Endothelial cell of umbilical vein (primary cell): ENCODE measurements around the gene LINC01488. TPM values are rescaled to one million over a fixed set of nuclear protein-coding genes. Genes with fewer than 3 reads are reported as not detected.

ENCODE experiments used
- BruUV-seq: library from RNA; stranded (reverse); fragments of 400-500 nt; replicated peaks from 2 replicates; lab custom pipeline; 2021; lab: Mats Ljungman, UMichigan
- CTCF ChIA-PET: fragments of 300-600, 350-600 bp; sonication (Branson Sonifier 250); formaldehyde crosslinking; loops from one replicate; lab custom pipeline; 2021; ENCODE audit warnings: antibody characterized with exemption, inconsistent platforms; lab: Charles Lee
- POLR2A ChIA-PET: fragments of 300-600, 350-600 bp; sonication (Branson Sonifier 250); formaldehyde crosslinking; loops from one replicate; lab custom pipeline; 2021; ENCODE audit warnings: antibody characterized with exemption, inconsistent platforms; lab: Charles Lee
- DNase-seq: peaks from one replicate; pipeline ENCODE4 v3.0.0-alpha.2; 2011; ENCODE audit warnings: low read depth, low spot score
- FAIRE-seq: peaks from 2 replicates; lab custom pipeline; 2011; peaks lifted over from hg19 to GRCh38; lab: Jason Lieb, UNC
- H2AFZ ChIP-seq: 2 replicates; pipeline ENCODE4 v1.6.0; 2012; ENCODE audit warnings: low read depth, low read length, control low read depth, inconsistent platforms
- H3K27ac ChIP-seq: 2 replicates; pipeline ENCODE4 v1.5.1; 2011; ENCODE audit warnings: low read depth, mild to moderate bottlenecking, control low read depth, low read length, moderate library complexity; ENCODE audit not compliant: insufficient read depth
- H3K27me3 ChIP-seq, 2 experiments: 2 replicates each; pipeline versions ENCODE4 v1.6.0 to v1.6.1; 2011; ENCODE audit warnings: low read length in 2 of 2, mixed read lengths in 1 of 2; ENCODE audit not compliant: control insufficient read depth in 2 of 2, insufficient read depth in 2 of 2
- H3K36me3 ChIP-seq, 2 experiments: 2 replicates in 1 of 2; 3 replicates in 1 of 2; pipeline ENCODE4 v1.5.1; 2011; ENCODE audit warnings: low read length in 2 of 2, mild to moderate bottlenecking in 1 of 2, moderate library complexity in 1 of 2; ENCODE audit not compliant: control insufficient read depth in 2 of 2, insufficient read depth in 2 of 2; ENCODE audit errors: extremely low read depth in 1 of 2
- H3K4me1 ChIP-seq: 3 replicates; pipeline ENCODE4 v1.5.1; 2011; ENCODE audit warnings: mild to moderate bottlenecking, low read length; ENCODE audit not compliant: control insufficient read depth, insufficient read depth; ENCODE audit errors: extremely low read depth
- H3K4me2 ChIP-seq: 2 replicates; pipeline ENCODE4 v1.6.1; 2011; ENCODE audit warnings: low read length, control low read depth, mixed read lengths; ENCODE audit not compliant: insufficient read depth
- H3K4me3 ChIP-seq, 3 experiments: fragments of 200-600 bp in 1 of 3; sonication (generic), shearing (Covaris generic) in 1 of 3; replicated peaks in 1 of 3; 2 replicates each; pipeline ENCODE4 v1.5.1; 2011 to 2016; ENCODE audit warnings: control low read depth in 3 of 3, low read length in 3 of 3, mild to moderate bottlenecking in 2 of 3, inconsistent platforms in 1 of 3, low read depth in 1 of 3, moderate library complexity in 1 of 3; ENCODE audit not compliant: insufficient read depth in 1 of 3
- H3K79me2 ChIP-seq: 2 replicates; pipeline ENCODE4 v1.6.0; 2012; ENCODE audit warnings: low read length, inconsistent platforms; ENCODE audit not compliant: control insufficient read depth, insufficient read depth
- H3K9ac ChIP-seq: replicated peaks from 2 replicates; pipeline ENCODE3; 2011; ENCODE audit warnings: low read length, control low read depth; ENCODE audit not compliant: insufficient read depth; ENCODE audit errors: extremely low read depth
- H3K9me1 ChIP-seq: replicated peaks from 3 replicates; pipeline ENCODE4 v1.6.0; 2011; ENCODE audit warnings: mild to moderate bottlenecking, low read length; ENCODE audit not compliant: control insufficient read depth, insufficient read depth; ENCODE audit errors: extremely low read depth
- H3K9me3 ChIP-seq: replicated peaks from 2 replicates; pipeline ENCODE4 v1.5.1; 2012; ENCODE audit warnings: low read length, inconsistent platforms; ENCODE audit not compliant: control insufficient read depth, insufficient read depth
- H4K20me1 ChIP-seq: replicated peaks from 2 replicates; pipeline ENCODE3; 2011; ENCODE audit warnings: mild to moderate bottlenecking, low read length; ENCODE audit not compliant: control insufficient read depth, insufficient read depth; ENCODE audit errors: extremely low read depth
- EZH2 ChIP-seq: IDR thresholded peaks from 2 replicates; pipeline ENCODE4 v1.6.1; 2012; ENCODE audit warnings: borderline replicate concordance, low read depth, mild to moderate bottlenecking, moderate library complexity, low read length, inconsistent platforms; ENCODE audit not compliant: severe bottlenecking
- FOS ChIP-seq: IDR thresholded peaks from 2 replicates; pipeline ENCODE4 v1.6.1; 2011; ENCODE audit warnings: mild to moderate bottlenecking, low read length, moderate library complexity, borderline replicate concordance; ENCODE audit not compliant: insufficient read depth
- GATA2 ChIP-seq: IDR thresholded peaks from 2 replicates; pipeline ENCODE4 v1.7.0; 2011; ENCODE audit warnings: low read depth, mild to moderate bottlenecking, moderate library complexity, mixed read lengths, low read length; ENCODE audit not compliant: insufficient read length, insufficient read depth
- JUN ChIP-seq: IDR thresholded peaks from 2 replicates; pipeline ENCODE4 v1.6.1; 2011; ENCODE audit warnings: borderline replicate concordance, low read depth; ENCODE audit not compliant: insufficient read length, insufficient read depth
- MYC ChIP-seq: IDR thresholded peaks from one replicate; pipeline ENCODE4 v1.6.1; 2011; ENCODE audit warnings: mild to moderate bottlenecking, low read depth, low read length
- POLR2A ChIP-seq: IDR thresholded peaks from 2 replicates; pipeline ENCODE4 v1.6.1; 2012; ENCODE audit warnings: low read depth, mild to moderate bottlenecking, control low read depth, low read length
- POLR2AphosphoS5 ChIP-seq: IDR thresholded peaks from 2 replicates; pipeline ENCODE4 v1.6.1; 2012; ENCODE audit warnings: low read depth, mild to moderate bottlenecking, control low read depth, low read length, moderate library complexity; ENCODE audit not compliant: insufficient read depth
- dilution Hi-C: fragments of 300-500 bp; cut with MboI; formaldehyde crosslinking; loops from one replicate; pipeline ENCODE4 v1.15.0; 2019; ENCODE audit warnings: low sequenced_read_pairs; ENCODE audit not compliant: extremely low pct_ligation_motif_present
- intact Hi-C: fragments of 100-400 bp; cut with micrococcal nuclease; formaldehyde crosslinking; loops from one replicate; pipeline ENCODE4 v1.10.0; 2022
- polyA plus RNA-seq, 4 experiments: library from polyadenylated mRNA; depleted of rRNA in 3 of 4; stranded (reverse) in 3 of 4; unstranded in 1 of 4; fragments of >200 nt; gene quantifications; 2 replicates each; pipeline versions ENCODE4 v1.2.1 to v1.2.3, GENCODE V29; 2011 to 2012; ENCODE audit warnings: missing spikeins in 1 of 4
- total RNA-seq: library from RNA; stranded (reverse); gene quantifications from 2 replicates; pipeline ENCODE4 v1.2.3, GENCODE V29; 2021
- TF ChIP-seq, protein P1 (sequence below), 2 donors: IDR thresholded peaks; 1 replicate in 1 of 2; 2 replicates in 1 of 2; pipeline ENCODE4 v1.5.1; 2011; ENCODE audit warnings: low read length in 2 of 2, mild to moderate bottlenecking in 2 of 2, moderate library complexity in 2 of 2, control low read depth in 1 of 2, inconsistent platforms in 1 of 2, low read depth in 1 of 2; ENCODE audit not compliant: insufficient read depth in 1 of 2; ENCODE audit errors: extremely low read depth in 1 of 2
- TF ChIP-seq, protein P2 (sequence below): IDR thresholded peaks from 2 replicates; pipeline ENCODE4 v1.6.1; 2011; ENCODE audit not compliant: insufficient read depth, insufficient read length

Gene LINC01488
- total and polyA plus RNA-seq, 2 donors (not counting 3 experiments of a cell fraction or from before 2014, with no cell fraction given), result not detected

DNA sequence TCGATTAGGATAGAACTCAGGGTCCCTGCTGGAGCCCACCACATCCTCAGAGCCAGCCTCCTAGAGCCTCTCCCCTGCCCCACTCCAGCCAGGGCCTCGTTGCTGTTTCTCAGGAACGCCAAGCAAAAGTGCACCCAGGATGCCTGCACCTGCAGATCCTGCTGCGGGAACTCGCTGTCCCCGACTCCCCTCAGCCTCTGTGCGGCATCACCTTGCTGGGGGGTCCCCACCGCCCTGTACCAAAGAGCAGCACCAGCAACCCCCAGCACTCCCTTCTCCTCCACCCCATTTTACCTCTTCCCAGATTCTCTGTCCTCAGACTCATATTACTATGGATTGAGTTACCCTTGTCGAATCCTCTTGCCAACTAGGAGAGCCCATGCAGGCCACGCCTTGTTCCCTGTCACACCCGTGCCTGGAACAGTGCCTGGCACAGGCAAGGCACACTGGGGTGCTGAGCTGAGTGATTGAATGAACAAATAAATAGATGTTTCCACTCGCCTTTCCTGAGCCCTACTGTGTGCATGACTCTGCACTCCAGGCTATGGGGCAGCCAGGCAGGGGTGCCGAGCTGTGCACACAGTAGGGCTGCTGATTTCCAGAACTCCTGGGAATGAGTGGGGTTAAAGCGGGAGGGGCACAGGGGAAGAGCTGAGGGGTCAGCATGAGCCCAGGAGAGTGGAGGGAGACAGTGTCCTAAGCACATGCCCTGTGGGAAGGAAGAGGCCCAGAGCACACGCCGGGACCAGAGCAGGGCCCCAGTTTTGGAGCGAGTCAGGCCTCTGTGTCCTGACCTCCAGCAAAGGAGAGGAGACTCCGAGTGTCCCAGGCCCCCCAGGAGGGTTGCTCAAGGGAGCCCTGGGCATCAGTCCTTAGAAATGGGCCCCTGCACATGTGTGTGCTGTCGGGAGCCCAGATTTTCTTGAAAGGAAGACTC lies 44.3 kb downstream of the LINC01488 start:
- no peak overlapping the region for H3K9ac ChIP-seq
- no peak overlapping the region for H3K4me3 ChIP-seq
- ChIA-PET POLR2A (no interaction called here), CTCF (no interaction called here)
- H4K20me1 ChIP-seq, result no peaks in the 10 kb centered on the region
- H3K79me2 ChIP-seq, result no peaks in the 10 kb centered on the region
- H3K27me3 ChIP-seq, result no peaks in the 10 kb centered on the region
- no peaks in the 10 kb centered on the region for H3K9me1 ChIP-seq
- no peak for DNase-seq
- FAIRE-seq, result no peak
- TF ChIP-seq MYC (no peak), POLR2AphosphoS5 (no peak), POLR2A (no peak), JUN (no peak), EZH2 (no peak), GATA2 (no peak), FOS (no peak)
- TF ChIP-seq, protein P1, sequence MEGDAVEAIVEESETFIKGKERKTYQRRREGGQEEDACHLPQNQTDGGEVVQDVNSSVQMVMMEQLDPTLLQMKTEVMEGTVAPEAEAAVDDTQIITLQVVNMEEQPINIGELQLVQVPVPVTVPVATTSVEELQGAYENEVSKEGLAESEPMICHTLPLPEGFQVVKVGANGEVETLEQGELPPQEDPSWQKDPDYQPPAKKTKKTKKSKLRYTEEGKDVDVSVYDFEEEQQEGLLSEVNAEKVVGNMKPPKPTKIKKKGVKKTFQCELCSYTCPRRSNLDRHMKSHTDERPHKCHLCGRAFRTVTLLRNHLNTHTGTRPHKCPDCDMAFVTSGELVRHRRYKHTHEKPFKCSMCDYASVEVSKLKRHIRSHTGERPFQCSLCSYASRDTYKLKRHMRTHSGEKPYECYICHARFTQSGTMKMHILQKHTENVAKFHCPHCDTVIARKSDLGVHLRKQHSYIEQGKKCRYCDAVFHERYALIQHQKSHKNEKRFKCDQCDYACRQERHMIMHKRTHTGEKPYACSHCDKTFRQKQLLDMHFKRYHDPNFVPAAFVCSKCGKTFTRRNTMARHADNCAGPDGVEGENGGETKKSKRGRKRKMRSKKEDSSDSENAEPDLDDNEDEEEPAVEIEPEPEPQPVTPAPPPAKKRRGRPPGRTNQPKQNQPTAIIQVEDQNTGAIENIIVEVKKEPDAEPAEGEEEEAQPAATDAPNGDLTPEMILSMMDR (IDR thresholded peaks at IDR 0.05; ENCODE audit: extremely low read depth in 1 of 2, insufficient read depth in 1 of 2, low read depth in 1 of 2, low read length in 2 of 2), result no peak
- TF ChIP-seq, protein P2, sequence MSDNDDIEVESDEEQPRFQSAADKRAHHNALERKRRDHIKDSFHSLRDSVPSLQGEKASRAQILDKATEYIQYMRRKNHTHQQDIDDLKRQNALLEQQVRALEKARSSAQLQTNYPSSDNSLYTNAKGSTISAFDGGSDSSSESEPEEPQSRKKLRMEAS, result no peak
- no peak overlapping the region for H3K27ac ChIP-seq
- no peaks in the 10 kb centered on the region for H3K4me1 ChIP-seq
- dilution Hi-C loops, result no loop called here
- no peak overlapping the region for H2AFZ ChIP-seq
- H3K9me3 ChIP-seq, result no peaks in the 10 kb centered on the region
- no peaks in the 10 kb centered on the region for H3K36me3 ChIP-seq
- no peak overlapping the region for H3K4me2 ChIP-seq
- intact Hi-C loops, result no loop called here
- no TSS peak for BruUV-seq
